GM18508 (cell line): Measurements from ENCODE around the gene BPIFB2.
"Not testable (repeated sequence)": the region's sequence is repeated elsewhere in the genome, so short reads cannot be mapped to it uniquely, and the experiment has no call there.

Experiments used
- ATAC-seq: cut with Tn5 transposase; IDR thresholded peaks from one replicate; pipeline ENCODE4 v1.9.1; 2021; ENCODE audit warnings: moderate number of reproducible peaks; ENCODE audit not compliant: insufficient read depth, unreplicated experiment

Gene BPIFB2

DNA sequence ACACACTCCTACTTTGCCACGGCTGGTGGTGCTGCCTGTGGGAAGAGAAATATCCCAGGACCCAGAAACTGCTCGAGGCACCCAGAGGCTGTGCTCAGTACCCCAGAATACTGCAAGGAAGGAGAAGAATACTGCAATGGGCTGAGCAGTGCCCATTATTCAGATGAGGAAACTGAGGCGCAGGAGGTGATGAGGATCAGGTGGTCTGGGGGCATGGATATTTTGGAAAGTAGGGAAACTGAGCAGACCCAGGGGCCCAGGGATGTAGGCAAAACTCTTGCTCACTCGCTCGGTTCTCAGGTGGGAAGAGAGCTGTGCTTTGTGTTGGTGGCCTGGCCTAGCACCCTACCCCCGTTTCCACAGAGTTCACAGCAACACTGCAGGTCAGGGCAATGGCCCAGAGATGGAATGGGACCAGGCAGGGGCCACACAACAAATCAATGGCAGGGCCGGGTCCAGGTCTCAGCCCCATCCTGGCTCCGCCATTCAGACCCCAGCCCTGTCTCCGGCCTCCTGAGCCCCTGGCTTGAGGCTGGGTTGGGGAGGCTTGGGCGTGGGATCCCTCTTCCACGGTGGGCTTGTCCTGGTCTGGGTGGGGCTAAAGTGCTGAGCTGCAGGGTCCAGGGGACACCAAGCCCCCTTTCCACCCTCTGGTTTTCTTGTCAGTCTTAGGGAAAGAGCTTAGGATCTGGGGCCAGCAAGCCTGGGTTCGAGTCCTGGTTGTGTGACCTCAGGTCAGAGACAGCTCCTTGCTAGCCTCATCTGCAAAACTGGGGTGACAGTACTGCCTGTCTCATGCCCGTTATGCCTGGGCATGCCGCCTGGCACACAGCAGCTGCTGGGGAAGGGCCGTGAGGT is 37.2 kb upstream of the BPIFB2 start:
- ATAC-seq = no peak

- no peak for ATAC-seq
Measured at GRCh38 chr20:32970973-32971300, 36.6 kb upstream of the BPIFB2 start.

- ATAC-seq = no peak
Measured at GRCh38 chr20:32971703-32972161, 35.8 kb upstream of the BPIFB2 start.

- peak; percentile 77 for ATAC-seq
Measured at GRCh38 chr20:32972181-32973076, 35.1 kb upstream of the BPIFB2 start.

DNA sequence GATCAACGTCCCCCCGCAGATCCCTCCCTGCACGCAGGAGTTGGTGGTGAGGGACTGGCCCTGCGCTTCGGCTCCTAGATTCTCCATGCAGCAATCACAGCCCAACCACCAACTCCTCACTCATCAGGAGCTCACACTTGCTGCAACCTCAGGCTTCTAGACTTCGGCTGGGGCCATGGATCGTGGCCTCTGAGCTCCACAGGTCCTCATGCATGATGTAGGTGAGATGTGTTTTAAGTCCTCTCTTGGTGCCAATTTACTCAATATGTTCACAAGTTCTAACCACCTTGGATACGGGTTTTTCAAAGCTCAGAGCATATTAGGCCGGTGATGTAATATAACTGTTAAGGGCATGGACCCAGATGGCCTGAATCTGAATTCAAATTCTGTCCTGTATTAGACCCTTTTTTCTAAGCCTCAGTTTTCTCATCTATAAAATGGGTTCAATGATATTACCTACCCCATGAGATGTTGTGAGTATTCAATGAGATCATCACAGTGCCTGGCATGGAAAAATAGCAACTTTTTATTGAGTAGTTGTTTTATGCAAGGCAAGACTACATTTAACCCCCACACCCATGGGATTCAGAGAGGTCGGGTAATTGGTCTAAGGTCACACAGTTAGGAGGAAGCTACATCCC is 34.3 kb upstream of the BPIFB2 start:
- ATAC-seq = no peak

DNA sequence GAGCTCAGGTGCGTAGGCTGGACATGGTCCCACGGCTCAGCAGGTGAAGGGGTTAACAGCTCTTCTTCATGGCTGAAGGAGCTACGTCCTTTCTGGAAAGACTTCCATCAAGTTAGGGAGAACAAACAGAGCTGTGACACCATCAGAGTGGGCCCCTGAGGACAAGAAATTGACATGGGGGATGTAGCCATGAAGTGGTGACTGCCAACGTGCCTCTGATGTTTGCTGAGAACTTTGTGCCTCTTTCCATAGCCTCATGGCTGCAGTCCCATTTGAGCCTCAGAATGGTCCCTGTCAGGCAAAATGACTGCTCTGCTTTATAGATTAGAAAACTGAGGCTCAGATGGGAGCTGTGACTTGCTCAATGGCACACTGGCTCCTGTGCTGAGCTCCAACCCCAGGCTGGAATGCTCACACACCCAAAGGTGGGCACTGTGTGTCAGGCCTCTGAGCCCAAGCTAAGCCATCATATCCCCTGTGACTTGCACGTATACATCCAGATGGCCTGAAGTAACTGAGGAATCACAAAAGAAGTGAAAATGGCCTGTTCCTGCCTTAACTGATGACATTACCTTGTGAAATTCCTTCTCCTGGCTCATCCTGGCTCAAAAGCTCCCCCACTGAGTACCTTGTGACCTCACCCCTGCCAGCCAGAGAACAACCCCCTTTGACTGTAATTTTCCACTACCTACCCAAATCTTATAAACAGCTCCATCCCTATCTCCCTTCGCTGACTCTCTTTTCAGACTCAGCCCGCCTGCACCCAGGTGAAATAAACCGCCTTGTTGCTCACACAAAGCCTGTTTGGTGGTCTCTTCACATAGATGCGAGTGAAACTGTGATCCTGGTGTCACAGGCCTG is 33.1 kb upstream of the BPIFB2 start:
- ATAC-seq = not testable (repeated sequence)

GRCh38 chr20:32975121-32975520 is 32.4 kb upstream of the BPIFB2 start:
- ATAC-seq = not testable (repeated sequence)

DNA sequence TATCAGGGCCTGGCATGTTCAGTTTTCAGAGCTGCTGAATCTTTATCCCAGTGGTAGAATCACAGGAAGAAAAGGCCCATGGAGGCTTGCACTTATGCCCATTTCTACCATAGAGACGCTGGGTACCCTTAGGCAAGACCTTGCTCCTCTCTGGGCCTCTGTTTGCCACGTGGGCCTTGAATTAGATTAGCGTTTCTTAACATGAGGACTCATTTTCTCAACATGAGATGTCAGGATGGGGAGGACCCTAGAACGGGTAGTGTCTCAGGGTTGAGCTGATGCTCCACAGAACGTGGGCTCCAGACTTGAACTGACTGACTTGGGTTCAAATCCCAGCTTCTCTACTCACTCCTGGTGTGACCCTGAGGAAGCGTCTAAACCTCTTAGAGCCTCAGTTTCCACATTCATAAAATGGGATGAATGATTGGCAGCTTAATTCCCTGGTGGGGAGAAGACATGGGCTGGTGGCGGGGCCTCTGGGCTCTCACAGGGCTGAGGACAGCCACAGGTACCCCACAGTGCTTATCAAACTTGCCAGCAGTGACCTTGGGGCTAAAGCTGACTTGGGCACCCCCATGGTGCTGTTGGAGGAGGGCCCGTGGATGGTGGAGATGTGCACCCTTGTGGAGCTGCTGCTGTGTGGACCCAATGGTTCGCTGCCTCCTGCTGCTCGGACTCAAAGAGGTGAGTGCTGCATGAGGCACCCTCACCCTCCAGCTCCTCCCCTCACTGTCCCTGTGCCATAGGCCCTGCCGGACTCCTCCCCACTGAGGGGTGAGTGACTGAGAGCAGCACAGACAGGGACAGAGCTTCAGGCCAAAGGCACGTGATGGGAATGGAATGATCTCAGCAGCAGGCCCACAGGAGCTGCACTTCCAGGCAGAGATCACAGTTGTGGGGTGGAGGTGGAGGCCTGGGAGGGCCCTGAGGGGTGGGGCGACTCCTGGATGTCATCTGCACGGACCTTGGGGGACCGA is 31.5 kb upstream of the BPIFB2 start:
- ATAC-seq = no peak

GRCh38 chr20:32976746-32977145 is 30.8 kb upstream of the BPIFB2 start:
- ATAC-seq = no peak

GRCh38 chr20:32977281-32978008 is 30.1 kb upstream of the BPIFB2 start:
- ATAC-seq = no peak

DNA sequence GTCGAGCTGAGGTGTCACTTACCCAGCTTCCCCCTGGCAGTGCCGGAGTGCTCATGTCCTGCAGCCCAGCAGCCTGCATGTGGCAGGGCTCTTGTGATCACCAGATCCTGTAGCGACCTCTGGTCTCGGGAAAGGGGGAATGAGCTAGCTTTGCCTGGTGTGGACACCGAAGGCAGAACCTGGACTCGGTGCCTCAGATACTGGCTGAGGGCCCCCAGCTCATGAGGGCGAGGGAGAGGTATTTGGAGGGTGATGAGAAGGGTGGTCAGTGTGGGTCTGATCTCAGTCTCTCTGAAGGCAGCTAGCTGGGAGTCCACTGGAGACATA is 29.5 kb upstream of the BPIFB2 start:
- ATAC-seq = no peak

- no peak for ATAC-seq
Measured at GRCh38 chr20:32979201-32979998, 28.1 kb upstream of the BPIFB2 start.

DNA sequence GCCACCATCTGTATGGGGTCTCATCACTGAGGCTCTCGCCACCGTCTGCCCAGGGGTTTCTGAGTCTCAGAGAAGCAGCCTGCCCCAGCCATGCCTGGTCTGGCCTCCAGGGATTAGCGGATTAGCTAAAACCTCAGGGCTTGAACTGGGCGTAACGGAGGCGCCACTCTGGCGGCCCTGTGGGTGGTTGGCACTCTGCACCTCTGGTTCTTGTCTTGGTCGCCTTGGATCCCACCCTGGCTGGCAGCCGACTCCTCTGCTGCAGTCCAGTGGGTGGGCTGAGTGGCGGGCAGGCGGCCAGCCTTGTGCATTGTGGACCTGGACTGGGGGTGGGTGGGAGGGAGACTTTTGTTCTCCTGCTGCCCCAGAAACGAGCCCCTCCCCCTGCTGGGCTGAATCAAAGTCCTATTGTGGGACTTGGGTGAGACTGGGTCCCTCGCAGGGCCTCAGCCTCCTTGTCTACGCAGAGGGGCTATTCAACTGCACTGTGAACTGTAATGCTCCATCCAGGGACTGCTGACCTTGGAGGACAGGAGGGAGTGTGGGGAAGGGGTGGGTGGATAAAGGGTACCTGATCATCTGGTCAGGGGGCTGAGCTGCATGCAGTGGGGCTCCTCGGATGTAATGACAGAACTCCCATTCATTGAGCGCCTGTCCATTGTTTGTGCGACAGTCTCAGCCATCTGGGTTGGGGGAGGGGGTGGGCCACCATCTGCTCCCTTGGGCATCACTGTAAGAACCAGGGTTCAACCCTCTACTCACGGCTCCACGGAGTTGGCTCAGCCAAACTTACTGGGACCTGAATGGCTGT is 27.2 kb upstream of the BPIFB2 start:
- ATAC-seq = no peak

- ATAC-seq = no peak
Measured at GRCh38 chr20:32980990-32981389, 26.5 kb upstream of the BPIFB2 start.

DNA sequence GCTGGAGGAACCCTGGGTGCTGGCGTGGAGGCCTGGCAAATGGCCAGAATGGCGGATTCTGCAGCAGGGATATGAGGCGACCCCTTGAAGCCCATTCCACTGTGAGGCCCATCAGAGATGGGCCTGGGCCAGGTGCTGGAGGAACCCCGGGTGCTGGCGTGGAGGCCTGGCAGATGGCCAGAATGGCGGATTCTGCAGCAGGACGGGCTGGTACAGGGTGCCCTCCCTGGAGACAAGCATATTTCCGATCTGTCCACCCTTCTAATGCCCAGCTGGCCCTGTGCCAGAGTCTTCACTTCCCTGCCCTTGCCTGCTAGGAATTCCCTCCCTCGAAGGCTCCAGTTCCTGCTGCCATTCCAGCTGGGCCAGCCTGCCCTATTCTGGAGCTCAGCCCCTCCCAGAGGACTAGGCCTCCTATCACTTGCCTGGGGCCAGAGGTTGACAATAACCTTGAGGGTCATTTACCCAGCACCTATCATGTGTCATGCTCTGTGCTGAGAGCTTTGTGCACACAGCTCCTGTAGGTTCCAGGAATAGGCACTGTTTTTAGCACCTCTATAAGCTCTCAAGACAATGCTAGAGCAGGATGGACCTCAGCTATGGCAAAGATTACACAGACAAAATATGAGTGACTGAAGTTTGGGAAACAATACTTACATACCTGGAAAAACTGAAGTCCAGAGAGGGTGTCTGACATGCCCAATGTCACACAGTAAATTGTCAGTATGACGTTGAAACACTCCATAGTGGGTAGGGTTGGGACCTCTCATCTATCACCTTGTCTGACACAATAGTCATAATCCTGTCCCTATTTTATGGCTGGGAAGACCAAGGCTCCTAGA is 24.7 kb upstream of the BPIFB2 start:
- ATAC-seq = no peak
